Suppressor macrophage treated with lipopolysaccharide for 1 hour (primary cell): Measurements from ENCODE around the gene ANKDD1B.
"Not testable (repeated sequence)": the region's sequence is repeated elsewhere in the genome, so short reads cannot be mapped to it uniquely, and the experiment has no call there.

Source experiments
- DNase-seq, 3 donors: peaks; one replicate each; pipeline ENCODE4 v3.0.0-alpha.2; 2020 to 2022

The ANKDD1B gene

GRCh38 chr5:75611311-75612225, at the start of gene ANKDD1B:
TSS of gene ANKDD1B (plus strand) at chr5:75611453. CDS start at chr5:75611635, 182 bp downstream.
- DNase-seq = peak in 1 of 3 donors; percentile 5

- peak; percentile 71 to 78 (median 71) for DNase-seq
These were observed 45.1 kb upstream of the ANKDD1B start for GRCh38 chr5:75565991-75566709.

GRCh38 chr5:75566710-75567309, 44.4 kb upstream of the ANKDD1B start:
- DNase-seq = peak; percentile 82 to 95 (median 95)

- peak; percentile 73 to 85 (median 81) for DNase-seq
These were observed 43.5 kb upstream of the ANKDD1B start for GRCh38 chr5:75567710-75568109.

GRCh38 chr5:75568202-75568601, 43.1 kb upstream of the ANKDD1B start:
- peak; percentile 39 to 61 (median 55) for DNase-seq

- DNase-seq = no peak
These were observed 39.7 kb upstream of the ANKDD1B start for GRCh38 chr5:75571547-75571946.

GRCh38 chr5:75574791-75575190, 36.5 kb upstream of the ANKDD1B start:
- no peak for DNase-seq

GRCh38 chr5:75578280-75578679, 33.0 kb upstream of the ANKDD1B start:
- DNase-seq = not testable (repeated sequence)

- no peak for DNase-seq
These were observed 26.6 kb upstream of the ANKDD1B start for GRCh38 chr5:75584641-75585040.

- DNase-seq = no peak
These were observed 22.6 kb upstream of the ANKDD1B start for GRCh38 chr5:75588666-75589065.

- DNase-seq = no peak
These were observed 10.7 kb upstream of the ANKDD1B start for GRCh38 chr5:75600535-75600934.

- DNase-seq = no peak
These were observed 9.7 kb upstream of the ANKDD1B start for GRCh38 chr5:75601567-75601966.

GRCh38 chr5:75601996-75602395, 9.3 kb upstream of the ANKDD1B start:
- no peak for DNase-seq

- DNase-seq = no peak
These were observed 7.9 kb upstream of the ANKDD1B start for GRCh38 chr5:75603371-75603770.

GRCh38 chr5:75603821-75604220, 7.4 kb upstream of the ANKDD1B start:
- DNase-seq = no peak

- DNase-seq = not testable (repeated sequence)
These were observed 3.9 kb upstream of the ANKDD1B start for GRCh38 chr5:75607341-75607740.

- no peak for DNase-seq
These were observed 2.4 kb upstream of the ANKDD1B start for GRCh38 chr5:75608870-75609269.

- DNase-seq = no peak
These were observed 1.1 kb upstream of the ANKDD1B start for GRCh38 chr5:75610201-75610600.

GRCh38 chr5:75610859-75611310, 368 bp upstream of the ANKDD1B start:
- not testable (repeated sequence) for DNase-seq

- no peak for DNase-seq
These were observed 945 bp downstream of the ANKDD1B start for GRCh38 chr5:75612226-75612569.

GRCh38 chr5:75612901-75613300, 1.6 kb downstream of the ANKDD1B start:
- no peak for DNase-seq

GRCh38 chr5:75614176-75614575, 2.9 kb downstream of the ANKDD1B start:
- DNase-seq = no peak

- no peak for DNase-seq
These were observed 5.2 kb downstream of the ANKDD1B start for GRCh38 chr5:75616371-75616881.
